Panc1 (cell line): ENCODE measurements around the gene TCEANC2. TPM values are rescaled to one million over a fixed set of nuclear protein-coding genes. Genes with fewer than 3 reads are reported as not detected.

Source experiments
- ATAC-seq: fragments of 200-7000 bp; cut with Tn5 transposase; 2 replicates; pipeline ENCODE4 v1.9.1; 2020; ENCODE audit warnings: mild to moderate bottlenecking, moderate library complexity
- BruUV-seq: library from RNA; stranded (reverse); fragments of 400-500 nt; replicated peaks from 2 replicates; lab custom pipeline; 2021; lab: Mats Ljungman, UMichigan
- CTCF ChIA-PET: fragments of 300-600 bp; sonication (Branson Sonifier 250); formaldehyde crosslinking; loops from one replicate; lab custom pipeline; 2022; ENCODE audit warnings: antibody characterized with exemption; lab: Charles Lee
- POLR2A ChIA-PET: fragments of 300-600 bp; sonication (Branson Sonifier 250); formaldehyde crosslinking; loops from one replicate; lab custom pipeline; 2022; ENCODE audit warnings: antibody characterized with exemption; lab: Charles Lee
- DNase-seq: peaks from one replicate; pipeline ENCODE4 v3.0.0-alpha.2; 2010; ENCODE audit warnings: low read depth, low spot score
- H3K27ac ChIP-seq: 2 replicates; pipeline ENCODE4 v1.5.1; 2011; ENCODE audit warnings: mild to moderate bottlenecking, low read length, inconsistent platforms
- H3K27me3 ChIP-seq: fragments of 200-500 bp; sonication (Bioruptor generic); 2 replicates; pipeline ENCODE4 v1.6.0; 2014; ENCODE audit warnings: low read length, inconsistent platforms; ENCODE audit not compliant: control insufficient read depth, insufficient read depth
- H3K36me3 ChIP-seq: fragments of 200-500 bp; sonication (Bioruptor generic); 2 replicates; pipeline ENCODE4 v1.5.1; 2014; ENCODE audit warnings: inconsistent platforms, mild to moderate bottlenecking, low read length, moderate library complexity; ENCODE audit not compliant: control insufficient read depth, insufficient read depth
- H3K4me1 ChIP-seq: 2 replicates; pipeline ENCODE4 v1.5.1; 2011; ENCODE audit warnings: inconsistent platforms, mild to moderate bottlenecking, low read length, moderate library complexity; ENCODE audit not compliant: control insufficient read depth, insufficient read depth
- H3K4me3 ChIP-seq, 2 experiments: 2 replicates each; pipeline ENCODE4 v1.5.1; 2011 to 2012; ENCODE audit warnings: low read depth in 2 of 2, low read length in 2 of 2, mild to moderate bottlenecking in 2 of 2, inconsistent platforms in 1 of 2, moderate library complexity in 1 of 2
- H3K9me3 ChIP-seq: fragments of 200-500 bp; sonication (Bioruptor generic); 2 replicates; pipeline ENCODE4 v1.5.1; 2014; ENCODE audit warnings: low read depth, mild to moderate bottlenecking, inconsistent platforms, low read length, moderate library complexity; ENCODE audit not compliant: control insufficient read depth, insufficient read depth
- CTCF ChIP-seq: fragments of 450-650 bp; IDR thresholded peaks from 2 replicates; pipeline ENCODE4 v1.5.1; 2017; ENCODE audit warnings: mild to moderate bottlenecking
- POLR2AphosphoS5 ChIP-seq: IDR thresholded peaks from 2 replicates; pipeline ENCODE4 v1.6.1; 2012; ENCODE audit warnings: mild to moderate bottlenecking, low read depth, low read length, moderate library complexity
- REST ChIP-seq, 2 experiments: IDR thresholded peaks; 2 replicates each; pipeline ENCODE4 v1.6.1; 2011 to 2012; ENCODE audit warnings: low read depth in 2 of 2, control low read depth in 1 of 2, low read length in 1 of 2, mild to moderate bottlenecking in 1 of 2, moderate library complexity in 1 of 2; ENCODE audit not compliant: insufficient read depth in 1 of 2
- SIN3A ChIP-seq: IDR thresholded peaks from 2 replicates; pipeline ENCODE4 v1.6.1; 2012; ENCODE audit warnings: low read depth, mild to moderate bottlenecking, low read length, moderate library complexity, borderline replicate concordance; ENCODE audit not compliant: insufficient read depth
- TCF7L2 ChIP-seq: IDR thresholded peaks from 2 replicates; pipeline ENCODE4 v1.6.1; 2011; ENCODE audit warnings: mild to moderate bottlenecking, low read depth, low read length, inconsistent platforms
- in situ Hi-C: cut with HindIII; loops from 2 replicates; pipeline ENCODE4 v1.10.0; 2016; ENCODE audit warnings: low sequenced_read_pairs, low pct_unique_long_range_greater_than_20kb
- intact Hi-C: fragments of 100-400 bp; cut with micrococcal nuclease; formaldehyde crosslinking; loops from one replicate; pipeline ENCODE4 v1.10.0; 2022; ENCODE audit not compliant: unreplicated experiment
- microRNA-seq: library from miRNA; unstranded; fragments of <30 nt; microRNA quantifications from one replicate; pipeline ENCODE4 v1.1.0, GENCODE V29; 2020; ENCODE audit not compliant: unreplicated experiment
- total RNA-seq: library from RNA; stranded (reverse); gene quantifications from one replicate; pipeline ENCODE4 v1.2.1, GENCODE V29; 2021; ENCODE audit not compliant: unreplicated experiment

Gene TCEANC2
- total RNA-seq, 1 experiment from 2014 or later = 5.1 TPM

GRCh38 chr1:54153535-54154439, 100.4 kb downstream of the TCEANC2 start:
- Histone ChIP-seq H3K4me3 (no peak overlapping the region), H3K27me3 (no peaks in the 10 kb centered on the region), H3K36me3 (no peaks in the 10 kb centered on the region), H3K9me3 (no peaks in the 10 kb centered on the region), H3K4me1 (no peaks in the 10 kb centered on the region), H3K27ac (no peak overlapping the region)
- TF ChIP-seq CTCF = no peak
- no peak for TF ChIP-seq POLR2AphosphoS5
- no peak for TF ChIP-seq SIN3A
- TF ChIP-seq TCF7L2 = no peak
- no peak for TF ChIP-seq REST (IDR thresholded peaks at IDR 0.05; ENCODE audit: insufficient read depth in 1 of 2, low read depth in 2 of 2, low read length in 1 of 2)
- ChIA-PET CTCF (no interaction called here), POLR2A (interaction anchor here (0.6 kb wide), 1 partner anchor 330 kb away, joined by 4 read pairs; no protein-coding TSS in a partner anchor)
- DNase-seq (no peak), ATAC-seq (no peak)
- in situ Hi-C loops = no loop called here
- no TSS peak for BruUV-seq
- intact Hi-C loops = no loop called here

Small RNA genes lying within 50 kb of the gene (microRNA-seq; reads per million reads assigned to microRNA genes)
- gene MIR4781 = not detected

Other genes with a start within 250 kb of the TCEANC2 start
- gene NDC1, start 215.3 kb upstream of the TCEANC2 start, total RNA-seq = 44.4 TPM
- gene YIPF1, start 163.8 kb upstream of the TCEANC2 start, total RNA-seq = 21.4 TPM
- gene DIO1, start 159.4 kb upstream of the TCEANC2 start, total RNA-seq = 0.28 TPM
- 42.9 TPM for gene IFT25, start 107.9 kb upstream of the TCEANC2 start, total RNA-seq
- gene LRRC42, start 107.3 kb upstream of the TCEANC2 start, total RNA-seq = 41.0 TPM
- gene LDLRAD1, start 35.4 kb upstream of the TCEANC2 start, total RNA-seq = not detected
- 174 TPM for gene TMEM59, start 404 bp upstream of the TCEANC2 start, total RNA-seq
- gene CDCP2, start 99.4 kb downstream of the TCEANC2 start, total RNA-seq = not detected
- 19.4 TPM for gene CYB5RL, start 146.4 kb downstream of the TCEANC2 start, total RNA-seq
- 138 TPM for gene MRPL37, start 146.6 kb downstream of the TCEANC2 start, total RNA-seq